HEK293T (cell line): ENCODE data around the gene IL20.

Experiments
- FOXA1 ChIP-seq: fragments of 450-650 bp; IDR thresholded peaks from 2 replicates; pipeline ENCODE4 v1.6.1; 2016; ENCODE audit warnings: mild to moderate bottlenecking
- FOXK2 ChIP-seq: fragments of 450-650 bp; IDR thresholded peaks from 2 replicates; pipeline ENCODE4 v1.6.1; 2016; ENCODE audit warnings: mild to moderate bottlenecking
- L3MBTL2 ChIP-seq: fragments of 450-650 bp; conservative IDR thresholded peaks from 2 replicates; pipeline ENCODE4 v1.6.1; 2016; ENCODE audit warnings: mild to moderate bottlenecking
- SP1 ChIP-seq: fragments of 450-650 bp; IDR thresholded peaks from 2 replicates; pipeline ENCODE4 v1.6.1; 2017
- TARDBP ChIP-seq: fragments of 450-650 bp; IDR thresholded peaks from 2 replicates; pipeline ENCODE4 v1.6.1; 2016
- TF ChIP-seq, protein P1 (sequence below): fragments of 450-650 bp; IDR thresholded peaks from 2 replicates; pipeline ENCODE4 v1.6.1; 2016

DNA sequence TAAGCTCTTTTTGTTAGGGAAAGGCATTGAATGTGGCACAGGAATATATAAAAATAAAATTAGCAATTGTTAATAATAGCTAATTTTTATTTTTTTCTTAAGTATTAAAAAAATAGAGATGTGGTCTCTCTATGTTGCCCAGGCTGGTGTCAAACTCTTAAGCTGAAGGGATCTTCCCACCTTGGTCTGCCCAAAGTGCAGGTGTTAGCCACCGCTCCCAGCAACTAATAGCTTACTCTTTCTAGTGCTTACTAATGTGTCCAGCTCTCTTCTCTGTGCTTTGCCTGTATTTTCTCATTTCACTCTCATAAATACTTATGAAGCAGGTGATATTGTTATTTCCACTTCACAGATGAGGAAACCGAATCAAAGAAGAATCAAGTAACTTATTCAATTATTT, 18.5 kb downstream of the IL20 start:
- no peak for TF ChIP-seq SP1
- no peak for TF ChIP-seq TARDBP
- TF ChIP-seq, protein P1, sequence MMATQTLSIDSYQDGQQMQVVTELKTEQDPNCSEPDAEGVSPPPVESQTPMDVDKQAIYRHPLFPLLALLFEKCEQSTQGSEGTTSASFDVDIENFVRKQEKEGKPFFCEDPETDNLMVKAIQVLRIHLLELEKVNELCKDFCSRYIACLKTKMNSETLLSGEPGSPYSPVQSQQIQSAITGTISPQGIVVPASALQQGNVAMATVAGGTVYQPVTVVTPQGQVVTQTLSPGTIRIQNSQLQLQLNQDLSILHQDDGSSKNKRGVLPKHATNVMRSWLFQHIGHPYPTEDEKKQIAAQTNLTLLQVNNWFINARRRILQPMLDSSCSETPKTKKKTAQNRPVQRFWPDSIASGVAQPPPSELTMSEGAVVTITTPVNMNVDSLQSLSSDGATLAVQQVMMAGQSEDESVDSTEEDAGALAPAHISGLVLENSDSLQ = no peak
- no peak for TF ChIP-seq L3MBTL2
- no peak for TF ChIP-seq FOXK2
- TF ChIP-seq FOXA1 = no peak
